Endothelial cell of umbilical vein (primary cell): ENCODE results near the gene MYOZ3.

Experiments
- CTCF ChIP-seq, 2 donors: IDR thresholded peaks; 1 replicate in 1 of 2; 2 replicates in 1 of 2; pipeline ENCODE4 v1.5.1; 2011; ENCODE audit warnings: low read length in 2 of 2, mild to moderate bottlenecking in 2 of 2, moderate library complexity in 2 of 2, control low read depth in 1 of 2, inconsistent platforms in 1 of 2, low read depth in 1 of 2; ENCODE audit not compliant: insufficient read depth in 1 of 2; ENCODE audit errors: extremely low read depth in 1 of 2
- EZH2 ChIP-seq: IDR thresholded peaks from 2 replicates; pipeline ENCODE4 v1.6.1; 2012; ENCODE audit warnings: borderline replicate concordance, low read depth, mild to moderate bottlenecking, moderate library complexity, low read length, inconsistent platforms; ENCODE audit not compliant: severe bottlenecking
- FOS ChIP-seq: IDR thresholded peaks from 2 replicates; pipeline ENCODE4 v1.6.1; 2011; ENCODE audit warnings: mild to moderate bottlenecking, low read length, moderate library complexity, borderline replicate concordance; ENCODE audit not compliant: insufficient read depth
- GATA2 ChIP-seq: IDR thresholded peaks from 2 replicates; pipeline ENCODE4 v1.7.0; 2011; ENCODE audit warnings: low read depth, mild to moderate bottlenecking, moderate library complexity, mixed read lengths, low read length; ENCODE audit not compliant: insufficient read length, insufficient read depth
- JUN ChIP-seq: IDR thresholded peaks from 2 replicates; pipeline ENCODE4 v1.6.1; 2011; ENCODE audit warnings: borderline replicate concordance, low read depth; ENCODE audit not compliant: insufficient read length, insufficient read depth
- MAX ChIP-seq: IDR thresholded peaks from 2 replicates; pipeline ENCODE4 v1.6.1; 2011; ENCODE audit not compliant: insufficient read depth, insufficient read length
- MYC ChIP-seq: IDR thresholded peaks from one replicate; pipeline ENCODE4 v1.6.1; 2011; ENCODE audit warnings: mild to moderate bottlenecking, low read depth, low read length
- POLR2A ChIP-seq: IDR thresholded peaks from 2 replicates; pipeline ENCODE4 v1.6.1; 2012; ENCODE audit warnings: low read depth, mild to moderate bottlenecking, control low read depth, low read length
- POLR2AphosphoS5 ChIP-seq: IDR thresholded peaks from 2 replicates; pipeline ENCODE4 v1.6.1; 2012; ENCODE audit warnings: low read depth, mild to moderate bottlenecking, control low read depth, low read length, moderate library complexity; ENCODE audit not compliant: insufficient read depth

GRCh38 chr5:150658699-150659265 is 2.3 kb upstream of the MYOZ3 start:
- no peak for TF ChIP-seq CTCF (IDR thresholded peaks at IDR 0.05; ENCODE audit: extremely low read depth in 1 of 2, insufficient read depth in 1 of 2, low read depth in 1 of 2, low read length in 2 of 2)
- peak; percentile 79 for TF ChIP-seq POLR2A
- TF ChIP-seq GATA2 = no peak
- TF ChIP-seq MYC = no peak
- no peak for TF ChIP-seq EZH2
- TF ChIP-seq POLR2AphosphoS5 = peak; percentile 85
- TF ChIP-seq MAX = no peak
- no peak for TF ChIP-seq JUN
- TF ChIP-seq FOS = no peak
